Tibial artery (tissue), 4 donors: Measurements from ENCODE around the gene WDR62.

Experiments
- DNase-seq, 2 donors: peaks; one replicate each; pipeline ENCODE4 v3.0.0-alpha.2; 2019
- H3K27ac ChIP-seq, 2 donors: fragments of 200-600 bp; sonication (generic) in 1 of 2; 1 replicate in 1 of 2; 2 replicates in 1 of 2; pipeline ENCODE4 v1.5.1; 2018 to 2019; ENCODE audit warnings: mild to moderate bottlenecking in 1 of 2
- H3K27me3 ChIP-seq, 2 donors: fragments of 200-600 bp; sonication (generic) in 1 of 2; one replicate each; pipeline versions ENCODE4 v1.5.1 to v1.6.0; 2016 to 2019
- H3K36me3 ChIP-seq, 3 donors: fragments of 200-600 bp; sonication (generic) in 2 of 3; one replicate each; pipeline ENCODE4 v1.5.1; 2016 to 2019; ENCODE audit warnings: mild to moderate bottlenecking in 2 of 3
- H3K4me1 ChIP-seq, 4 donors: fragments of 200-600 bp; sonication (generic) in 2 of 4; 1 replicate in 3 of 4; 2 replicates in 1 of 4; pipeline ENCODE4 v1.5.1; 2016 to 2019
- H3K4me3 ChIP-seq, 2 donors: fragments of 200-600 bp; sonication (generic) in 1 of 2; 1 replicate in 1 of 2; 2 replicates in 1 of 2; pipeline ENCODE4 v1.5.1; 2018 to 2019; ENCODE audit warnings: mild to moderate bottlenecking in 2 of 2
- H3K9me3 ChIP-seq, 3 donors: fragments of 200-600 bp; sonication (generic) in 1 of 3; one replicate each; pipeline ENCODE4 v1.5.1; 2016 to 2019
- intact Hi-C: fragments of 100-400 bp; cut with DNase I; formaldehyde crosslinking; loops from one replicate; pipeline ENCODE4 v1.15.0; 2023; ENCODE audit warnings: low total_unique reads
- TF ChIP-seq, protein P1 (sequence below), 2 experiments: fragments of 200-600 bp in 1 of 2; fragments of 450-650 bp in 1 of 2; IDR thresholded peaks; one replicate each; pipeline ENCODE4 v1.5.1; 2017 to 2019; ENCODE audit warnings: antibody characterized with exemption in 2 of 2, mild to moderate bottlenecking in 1 of 2, moderate library complexity in 1 of 2

The WDR62 gene

GRCh38 chr19:36152352-36153091 is 97.8 kb downstream of the WDR62 start, which contains the start of gene COX7A1:
Gene COX7A1, minus strand, starts transcription at chr19:36152447. Its CDS starts 40 bp downstream, at chr19:36152407.
- peak within 1 kb of the TSS; percentile 68 to 82 for H3K4me3 ChIP-seq
- H3K27ac ChIP-seq: peak within 1 kb of the TSS; percentile 99 to 100
- peaks cover 0 to 30% (median 23%) of the 10 kb centered on the region in 4 donors for H3K4me1 ChIP-seq
- no peaks in the 10 kb centered on the region for H3K9me3 ChIP-seq
- H3K27me3 ChIP-seq: no peaks in the 10 kb centered on the region
- peaks cover 23 to 38% (median 27%) of the 10 kb centered on the region in 3 donors for H3K36me3 ChIP-seq
- intact Hi-C loops: loop anchor here (10.0 kb wide), 1 partner anchor 158 kb away; the partner anchor contains the start of gene SDHAF1
- TF ChIP-seq, protein P1, sequence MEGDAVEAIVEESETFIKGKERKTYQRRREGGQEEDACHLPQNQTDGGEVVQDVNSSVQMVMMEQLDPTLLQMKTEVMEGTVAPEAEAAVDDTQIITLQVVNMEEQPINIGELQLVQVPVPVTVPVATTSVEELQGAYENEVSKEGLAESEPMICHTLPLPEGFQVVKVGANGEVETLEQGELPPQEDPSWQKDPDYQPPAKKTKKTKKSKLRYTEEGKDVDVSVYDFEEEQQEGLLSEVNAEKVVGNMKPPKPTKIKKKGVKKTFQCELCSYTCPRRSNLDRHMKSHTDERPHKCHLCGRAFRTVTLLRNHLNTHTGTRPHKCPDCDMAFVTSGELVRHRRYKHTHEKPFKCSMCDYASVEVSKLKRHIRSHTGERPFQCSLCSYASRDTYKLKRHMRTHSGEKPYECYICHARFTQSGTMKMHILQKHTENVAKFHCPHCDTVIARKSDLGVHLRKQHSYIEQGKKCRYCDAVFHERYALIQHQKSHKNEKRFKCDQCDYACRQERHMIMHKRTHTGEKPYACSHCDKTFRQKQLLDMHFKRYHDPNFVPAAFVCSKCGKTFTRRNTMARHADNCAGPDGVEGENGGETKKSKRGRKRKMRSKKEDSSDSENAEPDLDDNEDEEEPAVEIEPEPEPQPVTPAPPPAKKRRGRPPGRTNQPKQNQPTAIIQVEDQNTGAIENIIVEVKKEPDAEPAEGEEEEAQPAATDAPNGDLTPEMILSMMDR (IDR thresholded peaks at IDR 0.05): no peak
- DNase-seq: peak; percentile 85 to 93

GRCh38 chr19:36153126-36153525 is 98.4 kb downstream of the WDR62 start:
- intact Hi-C loops: loop anchor here (10.0 kb wide), 1 partner anchor 158 kb away; the partner anchor contains the start of gene SDHAF1
- TF ChIP-seq, protein P1 (IDR thresholded peaks at IDR 0.05): no peak
- H3K27ac ChIP-seq: peak overlapping the region; percentile 99 to 100
- H3K9me3 ChIP-seq: no peaks in the 10 kb centered on the region
- H3K4me1 ChIP-seq: peaks cover 0 to 30% (median 23%) of the 10 kb centered on the region in 4 donors
- H3K4me3 ChIP-seq: peak overlapping the region; percentile 68 to 82
- H3K27me3 ChIP-seq: no peaks in the 10 kb centered on the region
- DNase-seq: no peak
- H3K36me3 ChIP-seq: peaks cover 19 to 32% (median 21%) of the 10 kb centered on the region in 3 donors
